Lung (tissue), 12 donors: ENCODE measurements around the gene VTCN1. TPM values are rescaled to one million over a fixed set of nuclear protein-coding genes. Genes with fewer than 3 reads are reported as not detected.

ENCODE experiments used
- ATAC-seq: fragments of 200-7000 bp; cut with Tn5 transposase; one replicate; pipeline ENCODE4 v1.9.1; 2020; ENCODE audit warnings: moderate number of reproducible peaks; ENCODE audit not compliant: insufficient read depth, low FRiP score
- DNase-seq, 3 donors: peaks; one replicate each; pipeline ENCODE4 v3.0.0-alpha.2; 2013 to 2017
- H3K27ac ChIP-seq, 2 donors: one replicate each; pipeline ENCODE4 v1.5.1; 2013; ENCODE audit warnings: mild to moderate bottlenecking in 2 of 2, moderate library complexity in 2 of 2, control low read depth in 1 of 2, inconsistent platforms in 1 of 2, low read depth in 1 of 2, low read length in 1 of 2
- H3K27me3 ChIP-seq, 3 donors: one replicate each; pipeline ENCODE4 v1.5.1; 2013; ENCODE audit warnings: low read length in 2 of 3; ENCODE audit not compliant: control insufficient read depth in 3 of 3, insufficient read depth in 3 of 3
- H3K36me3 ChIP-seq, 4 donors: one replicate each; pipeline ENCODE4 v1.5.1; 2013; ENCODE audit warnings: low read length in 4 of 4, mild to moderate bottlenecking in 1 of 4, moderate library complexity in 1 of 4; ENCODE audit not compliant: control insufficient read depth in 4 of 4, insufficient read depth in 4 of 4
- H3K4me1 ChIP-seq, 5 donors: one replicate each; pipeline ENCODE4 v1.5.1; 2013; ENCODE audit warnings: low read length in 5 of 5, mild to moderate bottlenecking in 2 of 5, moderate library complexity in 1 of 5; ENCODE audit not compliant: control insufficient read depth in 5 of 5, insufficient read depth in 5 of 5
- H3K4me3 ChIP-seq: one replicate; pipeline ENCODE4 v1.5.1; 2013; ENCODE audit warnings: mild to moderate bottlenecking, control low read depth, moderate library complexity
- H3K9ac ChIP-seq, 2 donors: one replicate each; pipeline ENCODE4 v1.5.1; 2013; ENCODE audit warnings: low read length in 2 of 2, control low read depth in 1 of 2; ENCODE audit not compliant: insufficient read depth in 1 of 2
- H3K9me3 ChIP-seq, 4 donors: one replicate each; pipeline ENCODE4 v1.5.1; 2013; ENCODE audit warnings: low read length in 3 of 4, mild to moderate bottlenecking in 1 of 4, moderate library complexity in 1 of 4; ENCODE audit not compliant: control insufficient read depth in 4 of 4, insufficient read depth in 3 of 4
- CTCF ChIP-seq: IDR thresholded peaks from 2 replicates; pipeline ENCODE4 v1.5.1; 2012; ENCODE audit warnings: mild to moderate bottlenecking; ENCODE audit errors: control extremely low read depth, extremely low read depth
- WGBS, 2 donors: extraction: QIAGEN DNeasy Blood & Tissue Kit; methylation state at CpG; one replicate each; pipeline ENCODE4 v1.1.7; 2013; 5-methylcytosine and 5-hydroxymethylcytosine counted together
- polyA plus RNA-seq, 2 donors: library from polyadenylated mRNA; stranded (reverse); fragments of 200-250 nt; gene quantifications; one replicate each; pipeline ENCODE4 v1.2.1, GENCODE V29; 2013
- total RNA-seq, 2 donors: library from RNA; depleted of rRNA in 1 of 2; stranded (reverse); fragments of >200 nt in 1 of 2; gene quantifications; one replicate each; pipeline ENCODE4 v1.2.1, GENCODE V29; 2014 to 2021
- donor health status: control.
- donor health status: control.
- donor health status: Bipolar disorder and iron deficiency.
- donor health status: healthy.
- donor health status: DM: yes; HTN: yes; CAD: no.

VTCN1 gene
- total and polyA plus RNA-seq, 4 donors, result 0.45 to 3.9 (median 1.9) TPM

GRCh38 chr1:117201808-117202207, 8.9 kb downstream of the VTCN1 start:
- TF ChIP-seq CTCF, result no peak
- Histone ChIP-seq H3K9me3 (no peaks in the 10 kb centered on the region), H3K9ac (no peak overlapping the region)

GRCh38 chr1:117198097-117198496, 12.6 kb downstream of the VTCN1 start:
- 84 to 89% methylated on average over 2 of the region's 2 CpGs for WGBS, 2 donors
- DNase-seq (no peak), ATAC-seq (no peak)
- Histone ChIP-seq H3K36me3 (no peaks in the 10 kb centered on the region), H3K4me1 (peaks cover 0 to 3% (median 0%) of the 10 kb centered on the region in 5 donors), H3K9ac (no peak overlapping the region), H3K27me3 (no peaks in the 10 kb centered on the region), H3K9me3 (no peaks in the 10 kb centered on the region), H3K27ac (no peak overlapping the region), H3K4me3 (no peak overlapping the region)
- no peak for TF ChIP-seq CTCF

More at GRCh38 chr1:117201808-117202207, 8.9 kb downstream of the VTCN1 start:
- ATAC-seq (no peak), DNase-seq (no peak)
- Histone ChIP-seq H3K4me3 (no peak overlapping the region), H3K36me3 (no peaks in the 10 kb centered on the region), H3K4me1 (no peaks in the 10 kb centered on the region), H3K27ac (no peak overlapping the region), H3K27me3 (no peaks in the 10 kb centered on the region)
- 70% methylated on average over 1 of the region's 1 CpG for WGBS, 2 donors

DNA sequence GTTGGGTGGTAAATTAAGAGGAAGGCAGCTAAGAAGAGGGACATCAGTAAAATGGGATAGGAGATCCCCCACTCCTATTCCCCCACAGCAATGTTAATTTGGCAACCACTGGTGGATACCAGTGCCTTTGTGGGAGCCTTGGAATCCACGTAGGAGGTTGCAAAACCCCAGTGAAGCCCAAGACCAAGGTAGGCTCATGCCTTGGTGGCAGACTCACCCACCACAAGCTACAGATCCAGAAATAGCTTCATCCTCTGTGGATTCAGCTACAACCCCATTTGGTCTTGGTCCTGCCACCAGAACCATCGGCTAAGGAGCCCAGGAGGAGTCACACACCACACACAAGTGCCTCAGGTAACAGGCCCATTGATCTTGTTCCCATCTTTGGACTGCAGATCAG, 21.0 kb downstream of the VTCN1 start:
- WGBS, 2 donors, result 93 to 94% methylated on average over 2 of the region's 2 CpGs
- H3K9me3 ChIP-seq, result peaks cover 0 to 2% (median 0%) of the 10 kb centered on the region in 4 donors
- H3K4me1 ChIP-seq, result no peaks in the 10 kb centered on the region
- H3K9ac ChIP-seq, result no peak overlapping the region
- H3K36me3 ChIP-seq, result no peaks in the 10 kb centered on the region
- TF ChIP-seq CTCF, result no peak
- no peak overlapping the region for H3K27ac ChIP-seq
- no peak overlapping the region for H3K4me3 ChIP-seq
- ATAC-seq, result no peak
- no peaks in the 10 kb centered on the region for H3K27me3 ChIP-seq
- no peak for DNase-seq

DNA sequence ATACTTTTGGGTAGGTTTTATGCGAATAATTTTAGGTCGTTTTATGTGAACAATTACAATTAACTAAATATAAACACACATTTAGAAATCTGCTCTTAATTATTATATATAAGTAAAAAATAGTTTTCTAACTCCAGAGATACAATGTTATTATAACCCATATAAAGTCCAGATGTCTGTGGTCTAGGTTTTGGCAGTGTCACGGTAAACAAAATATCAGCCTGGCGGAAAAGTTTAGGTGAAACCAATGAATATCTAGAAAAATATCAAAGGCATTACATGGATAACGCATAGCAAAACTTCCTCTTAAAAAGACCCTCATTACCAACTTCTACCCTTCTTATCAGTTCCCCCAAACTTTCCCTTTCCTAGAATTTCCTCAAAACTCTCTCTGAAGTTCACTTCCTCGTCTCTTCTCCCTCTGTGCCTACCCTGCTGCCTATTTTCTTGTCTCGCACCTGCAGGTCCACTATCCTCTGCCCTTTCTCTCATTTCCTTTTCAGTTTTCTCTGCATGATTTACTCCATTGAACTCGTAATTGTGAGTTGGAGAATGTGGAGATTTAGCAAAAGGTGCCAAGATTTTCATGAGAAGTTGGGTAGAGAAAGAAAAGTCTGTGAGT, 21.8 kb downstream of the VTCN1 start:
- peaks cover 0 to 2% (median 0%) of the 10 kb centered on the region in 4 donors for H3K9me3 ChIP-seq
- no peaks in the 10 kb centered on the region for H3K4me1 ChIP-seq
- H3K27me3 ChIP-seq, result no peaks in the 10 kb centered on the region
- no peaks in the 10 kb centered on the region for H3K36me3 ChIP-seq
- 48 to 62% methylated on average over 8 of the region's 8 CpGs for WGBS, 2 donors
- no peak overlapping the region for H3K27ac ChIP-seq
- DNase-seq (no peak), ATAC-seq (no peak)
- TF ChIP-seq CTCF, result no peak
- no peak overlapping the region for H3K4me3 ChIP-seq
- no peak overlapping the region for H3K9ac ChIP-seq
